ENCODE measurements around the gene NLGN1. TPM values are rescaled to one million over a fixed set of nuclear protein-coding genes. Genes with fewer than 3 reads are reported as not detected.
"Not testable (repeated sequence)": the region's sequence is repeated elsewhere in the genome, so short reads cannot be mapped to it uniquely, and the experiment has no call there.

NLGN1 gene
- total and polyA plus RNA-seq, 12 donors = 0.13 to 3.7 (median 0.84) TPM

- DNase-seq = no peak
- Histone ChIP-seq H3K4me3 (no peak overlapping the region), H3K4me1 (replicated peaks in 1 of 2) (no peaks in the 10 kb centered on the region), H3K9me3 (replicated peaks in 1 of 3) (no peaks in the 10 kb centered on the region), H3K27ac (no peak overlapping the region), H3K27me3 (no peaks in the 10 kb centered on the region), H3K36me3 (replicated peaks in 1 of 2) (no peaks in the 10 kb centered on the region)
- intact Hi-C loops (cut with DNase I) = no loop called here
- TF ChIP-seq, protein P1, sequence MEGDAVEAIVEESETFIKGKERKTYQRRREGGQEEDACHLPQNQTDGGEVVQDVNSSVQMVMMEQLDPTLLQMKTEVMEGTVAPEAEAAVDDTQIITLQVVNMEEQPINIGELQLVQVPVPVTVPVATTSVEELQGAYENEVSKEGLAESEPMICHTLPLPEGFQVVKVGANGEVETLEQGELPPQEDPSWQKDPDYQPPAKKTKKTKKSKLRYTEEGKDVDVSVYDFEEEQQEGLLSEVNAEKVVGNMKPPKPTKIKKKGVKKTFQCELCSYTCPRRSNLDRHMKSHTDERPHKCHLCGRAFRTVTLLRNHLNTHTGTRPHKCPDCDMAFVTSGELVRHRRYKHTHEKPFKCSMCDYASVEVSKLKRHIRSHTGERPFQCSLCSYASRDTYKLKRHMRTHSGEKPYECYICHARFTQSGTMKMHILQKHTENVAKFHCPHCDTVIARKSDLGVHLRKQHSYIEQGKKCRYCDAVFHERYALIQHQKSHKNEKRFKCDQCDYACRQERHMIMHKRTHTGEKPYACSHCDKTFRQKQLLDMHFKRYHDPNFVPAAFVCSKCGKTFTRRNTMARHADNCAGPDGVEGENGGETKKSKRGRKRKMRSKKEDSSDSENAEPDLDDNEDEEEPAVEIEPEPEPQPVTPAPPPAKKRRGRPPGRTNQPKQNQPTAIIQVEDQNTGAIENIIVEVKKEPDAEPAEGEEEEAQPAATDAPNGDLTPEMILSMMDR (IDR thresholded peaks at IDR 0.05) = no peak
- TF ChIP-seq POLR2A (IDR thresholded peaks at IDR 0.05) = no peak
- WGBS, 4 donors = 57 to 72% (median 65%) methylated on average over 3 of the region's 3 CpGs
These were observed 43.0 kb downstream of the NLGN1 start for GRCh38 chr3:173440514-173440913.

GRCh38 chr3:173451561-173451960 is 54.0 kb downstream of the NLGN1 start:
- H3K27ac ChIP-seq; intact Hi-C loops (cut with DNase I); H3K4me1 ChIP-seq (replicated peaks in 1 of 2); H3K9me3 ChIP-seq (replicated peaks in 1 of 3); H3K4me3 ChIP-seq; H3K27me3 ChIP-seq; DNase-seq; H3K36me3 ChIP-seq (replicated peaks in 1 of 2): not testable (repeated sequence)
- WGBS, 4 donors = 85 to 92% (median 87%) methylated on average over 10 of the region's 10 CpGs; no CpG with 5 or more reads in 1 of the 4 donors

GRCh38 chr3:173463250-173463649 is 65.7 kb downstream of the NLGN1 start:
- Histone ChIP-seq H3K27ac (no peak overlapping the region), H3K27me3 (no peaks in the 10 kb centered on the region), H3K4me1 (replicated peaks in 1 of 2) (no peaks in the 10 kb centered on the region), H3K9me3 (replicated peaks in 1 of 3) (no peaks in the 10 kb centered on the region), H3K4me3 (no peak overlapping the region), H3K36me3 (replicated peaks in 1 of 2) (no peaks in the 10 kb centered on the region)
- 78 to 81% (median 79%) methylated on average over 3 of the region's 3 CpGs for WGBS, 4 donors
- DNase-seq = no peak
- TF ChIP-seq POLR2A (IDR thresholded peaks at IDR 0.05) = no peak
- TF ChIP-seq, protein P1 (IDR thresholded peaks at IDR 0.05) = no peak
- intact Hi-C loops (cut with DNase I) = no loop called here

- 67 to 86% (median 75%) methylated on average over 1 of the region's 1 CpG for WGBS, 4 donors
- DNase-seq = no peak
- intact Hi-C loops (cut with DNase I) = no loop called here
- no peaks in the 10 kb centered on the region for H3K4me1 ChIP-seq (replicated peaks in 1 of 2)
- H3K27me3 ChIP-seq = no peaks in the 10 kb centered on the region
- no peaks in the 10 kb centered on the region for H3K36me3 ChIP-seq (replicated peaks in 1 of 2)
- TF ChIP-seq, protein P1 (IDR thresholded peaks at IDR 0.05) = no peak
- TF ChIP-seq POLR2A (IDR thresholded peaks at IDR 0.05) = no peak
- no peak overlapping the region for H3K27ac ChIP-seq
- no peaks in the 10 kb centered on the region for H3K9me3 ChIP-seq (replicated peaks in 1 of 3)
- no peak overlapping the region for H3K4me3 ChIP-seq
These were observed 67.6 kb downstream of the NLGN1 start for GRCh38 chr3:173465112-173465511.

DNA sequence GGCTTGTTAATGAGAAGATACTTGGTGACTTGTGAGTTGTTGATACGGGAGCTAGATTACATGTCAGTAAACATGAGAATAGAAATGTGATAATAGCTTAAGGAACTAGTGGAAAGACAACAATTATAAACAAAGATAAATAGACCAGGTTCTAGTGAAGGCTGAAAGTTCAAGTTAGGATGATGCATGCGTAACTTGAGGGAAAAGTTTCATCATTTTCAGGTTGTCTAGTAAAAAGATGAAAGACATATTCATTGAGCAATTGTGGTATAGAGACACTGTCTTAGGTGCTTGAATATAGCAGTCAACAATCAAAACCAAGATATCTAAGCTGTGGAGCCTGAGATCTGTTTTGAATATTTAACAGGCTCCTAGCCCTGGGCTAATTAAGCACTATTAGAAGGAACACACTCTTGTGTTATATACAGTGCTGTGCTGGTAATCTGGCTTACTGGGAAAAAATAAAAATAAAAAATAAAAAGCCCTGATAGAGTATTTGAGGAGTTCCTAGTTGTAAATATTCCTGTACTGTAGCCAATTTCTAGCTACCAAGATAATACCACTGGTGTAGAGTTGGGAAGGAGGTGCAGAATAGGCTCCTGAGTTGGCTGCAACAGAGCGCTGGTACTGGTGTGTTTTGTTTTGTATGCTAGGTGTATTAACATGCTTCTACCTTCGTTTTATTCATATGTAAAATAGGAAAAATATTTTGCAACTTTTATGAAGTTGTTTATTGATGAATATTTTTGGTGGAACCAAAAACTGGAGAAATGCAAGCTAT is 68.5 kb downstream of the NLGN1 start:
- Histone ChIP-seq H3K27ac (no peak overlapping the region), H3K4me1 (replicated peaks in 1 of 2) (no peaks in the 10 kb centered on the region), H3K4me3 (no peak overlapping the region), H3K27me3 (no peaks in the 10 kb centered on the region), H3K9me3 (replicated peaks in 1 of 3) (no peaks in the 10 kb centered on the region), H3K36me3 (replicated peaks in 1 of 2) (no peaks in the 10 kb centered on the region)
- WGBS, 4 donors = 69 to 81% (median 75%) methylated on average over 4 of the region's 4 CpGs
- no peak for DNase-seq
- intact Hi-C loops (cut with DNase I) = no loop called here
- TF ChIP-seq, protein P1 (IDR thresholded peaks at IDR 0.05) = no peak
